ENCODE data around the gene DNASE1L2. TPM values are rescaled to one million over a fixed set of nuclear protein-coding genes. Genes with fewer than 3 reads are reported as not detected.
A peak's percentile ranks its signal among the peaks of the same experiment; 100 is the strongest.
"Not testable (repeated sequence)": the region's sequence is repeated elsewhere in the genome, so short reads cannot be mapped to it uniquely, and the experiment has no call there.

DNASE1L2 gene
- total RNA-seq, 1 donor from 2014 or later = 0.40 TPM

- DNase-seq (ENCODE audit: low read depth in 2 of 2) = not testable (repeated sequence)
Observed at GRCh38 chr16:2203119-2203688, 33.0 kb upstream of the DNASE1L2 start.

- DNase-seq (ENCODE audit: low read depth in 2 of 2) = no peak
Observed at GRCh38 chr16:2204416-2205103, 31.7 kb upstream of the DNASE1L2 start.

- DNase-seq (ENCODE audit: low read depth in 2 of 2) = peak; percentile 87 to 93
Observed at GRCh38 chr16:2205104-2205966, 30.9 kb upstream of the DNASE1L2 start, which contains the start of gene MLST8. TSS of gene MLST8 (plus strand) at chr16:2205454. CDS start at chr16:2206086, 632 bp downstream.

- no peak for DNase-seq (ENCODE audit: low read depth in 2 of 2)
Observed at GRCh38 chr16:2205967-2206313, 30.3 kb upstream of the DNASE1L2 start.

GRCh38 chr16:2206420-2206779 is 29.8 kb upstream of the DNASE1L2 start:
- no peak for DNase-seq (ENCODE audit: low read depth in 2 of 2)

GRCh38 chr16:2206780-2207433 is 29.3 kb upstream of the DNASE1L2 start:
- no peak for DNase-seq (ENCODE audit: low read depth in 2 of 2)

GRCh38 chr16:2207872-2208271 is 28.4 kb upstream of the DNASE1L2 start:
- DNase-seq (ENCODE audit: low read depth in 2 of 2) = no peak

GRCh38 chr16:2208308-2208707 is 27.9 kb upstream of the DNASE1L2 start:
- no peak for DNase-seq (ENCODE audit: low read depth in 2 of 2)

GRCh38 chr16:2208772-2209171 is 27.5 kb upstream of the DNASE1L2 start:
- no peak for DNase-seq (ENCODE audit: low read depth in 2 of 2)

GRCh38 chr16:2209258-2210008 is 26.8 kb upstream of the DNASE1L2 start:
- no peak for DNase-seq (ENCODE audit: low read depth in 2 of 2)

- no peak for DNase-seq (ENCODE audit: low read depth in 2 of 2)
Observed at GRCh38 chr16:2210009-2210332, 26.3 kb upstream of the DNASE1L2 start.

GRCh38 chr16:2210386-2211365 is 25.6 kb upstream of the DNASE1L2 start, which contains the start of gene BRICD5:
TSS of gene BRICD5 (minus strand) at chr16:2210863. CDS start at chr16:2210833, 30 bp downstream.
- no peak for DNase-seq (ENCODE audit: low read depth in 2 of 2)

- DNase-seq (ENCODE audit: low read depth in 2 of 2) = no peak
Observed at GRCh38 chr16:2211923-2212347, 24.3 kb upstream of the DNASE1L2 start.

GRCh38 chr16:2212362-2213324 is 23.6 kb upstream of the DNASE1L2 start:
- no peak for DNase-seq (ENCODE audit: low read depth in 2 of 2)

- peak; percentile 23 to 42 for DNase-seq (ENCODE audit: low read depth in 2 of 2)
Observed at GRCh38 chr16:2213817-2214718, 22.2 kb upstream of the DNASE1L2 start.

GRCh38 chr16:2214719-2214968 is 21.6 kb upstream of the DNASE1L2 start, which contains the start of gene PGP:
TSS of gene PGP (minus strand) at chr16:2214840. CDS start at chr16:2214777, 63 bp downstream.
- no peak for DNase-seq (ENCODE audit: low read depth in 2 of 2)

GRCh38 chr16:2216330-2216729 is 19.9 kb upstream of the DNASE1L2 start:
- no peak for DNase-seq (ENCODE audit: low read depth in 2 of 2)

Measured in lung microvascular endothelial cell (primary cell).